Gastroesophageal sphincter (tissue), 4 donors: ENCODE measurements around the gene SFMBT2. TPM values are rescaled to one million over a fixed set of nuclear protein-coding genes. Genes with fewer than 3 reads are reported as not detected.

Experiments
- ATAC-seq: fragments of 150-250 bp; one replicate; pipeline ENCODE4 v1.9.1; 2016; ENCODE audit warnings: mild to moderate bottlenecking, moderate library complexity
- H3K27ac ChIP-seq, 4 donors: fragments of 200-600 bp; sonication (generic) in 3 of 4; 1 replicate in 3 of 4; 2 replicates in 1 of 4; pipeline ENCODE4 v1.5.1; 2016 to 2019
- H3K27me3 ChIP-seq: fragments of 200-600 bp; sonication (generic); one replicate; pipeline ENCODE4 v1.5.1; 2019
- H3K36me3 ChIP-seq, 2 donors: fragments of 200-600 bp; sonication (generic); one replicate each; pipeline ENCODE4 v1.5.1; 2019; ENCODE audit warnings: control low read depth in 1 of 2
- H3K4me1 ChIP-seq, 3 donors: fragments of 200-600 bp; sonication (generic); 1 replicate in 2 of 3; 2 replicates in 1 of 3; pipeline ENCODE4 v1.5.1; 2016 to 2019; ENCODE audit warnings: control low read depth in 2 of 3
- H3K4me3 ChIP-seq, 2 donors: fragments of 200-600 bp; sonication (generic); one replicate each; pipeline ENCODE4 v1.5.1; 2019; ENCODE audit warnings: mild to moderate bottlenecking in 1 of 2, moderate library complexity in 1 of 2
- H3K9me3 ChIP-seq, 3 donors: fragments of 200-600 bp; sonication (generic); one replicate each; pipeline ENCODE4 v1.5.1; 2017 to 2019; ENCODE audit warnings: control low read depth in 2 of 3
- CTCF ChIP-seq, 4 experiments: fragments of 200-600 bp in 2 of 4; fragments of 450-650 bp in 2 of 4; sonication (generic) in 1 of 4; IDR thresholded peaks; one replicate each; pipeline ENCODE4 v1.5.1; 2017 to 2019; ENCODE audit warnings: antibody characterized with exemption in 4 of 4, mild to moderate bottlenecking in 2 of 4, moderate library complexity in 2 of 4
- EP300 ChIP-seq: sonication (generic); formaldehyde crosslinking; IDR thresholded peaks from one replicate; pipeline ENCODE4 v1.6.1; 2017; ENCODE audit warnings: antibody characterized with exemption, mild to moderate bottlenecking
- POLR2A ChIP-seq, 2 donors: fragments of 450-650 bp; IDR thresholded peaks; one replicate each; pipeline ENCODE4 v1.6.1; 2017; ENCODE audit warnings: antibody characterized with exemption in 2 of 2, mild to moderate bottlenecking in 2 of 2, moderate library complexity in 1 of 2
- POLR2AphosphoS5 ChIP-seq: sonication (generic); formaldehyde crosslinking; IDR thresholded peaks from one replicate; pipeline ENCODE4 v1.6.1; 2017; ENCODE audit warnings: antibody characterized with exemption
- WGBS, 2 donors: methylation state at CpG; one replicate each; pipeline ENCODE4 v1.1.5; 2018; ENCODE audit warnings: low coverage in 1 of 2; 5-methylcytosine and 5-hydroxymethylcytosine counted together
- total RNA-seq, 4 donors: library from RNA; depleted of rRNA; stranded (reverse); fragments of >200 nt; gene quantifications; one replicate each; pipeline ENCODE4 v1.1.0, GENCODE V29; 2016

SFMBT2 gene
- total RNA-seq, 4 donors from 2014 or later = 6.9 to 14.3 (median 11.4) TPM

DNA sequence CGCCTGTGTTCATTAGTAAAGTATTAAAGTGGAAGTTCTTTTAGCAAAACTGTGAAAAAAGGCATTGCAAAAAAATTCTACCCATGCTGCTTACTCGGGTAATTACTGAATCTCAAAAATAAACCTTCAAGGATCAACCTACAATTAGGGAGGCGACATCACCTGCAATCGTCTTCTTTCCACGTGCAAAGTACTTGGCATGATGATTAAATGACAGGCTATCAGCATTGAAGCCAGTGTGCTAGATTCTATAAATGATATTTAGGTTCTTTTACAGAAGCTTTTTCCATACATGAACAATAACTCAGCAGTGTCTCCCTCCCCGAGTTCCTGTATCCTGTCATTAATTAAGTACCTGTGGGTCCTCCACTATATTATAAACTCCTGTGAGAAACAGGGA is 105.8 kb downstream of the SFMBT2 start:
- H3K27ac ChIP-seq = no peak overlapping the region
- ATAC-seq = no peak
- no peak overlapping the region for H3K4me3 ChIP-seq
- peaks cover 11 to 50% (median 13%) of the 10 kb centered on the region in 3 donors for H3K4me1 ChIP-seq
- H3K27me3 ChIP-seq = no peaks in the 10 kb centered on the region
- peaks cover 0 to 10% (median 0%) of the 10 kb centered on the region in 3 donors for H3K9me3 ChIP-seq
- 84 to 92% methylated on average over 3 to 6 of the region's 6 CpGs for WGBS, 2 donors
- no peak for TF ChIP-seq EP300
- no peak for TF ChIP-seq CTCF (IDR thresholded peaks at IDR 0.05)
- TF ChIP-seq POLR2AphosphoS5 = no peak
- no peak for TF ChIP-seq POLR2A (IDR thresholded peaks at IDR 0.05)
- no peaks in the 10 kb centered on the region for H3K36me3 ChIP-seq

DNA sequence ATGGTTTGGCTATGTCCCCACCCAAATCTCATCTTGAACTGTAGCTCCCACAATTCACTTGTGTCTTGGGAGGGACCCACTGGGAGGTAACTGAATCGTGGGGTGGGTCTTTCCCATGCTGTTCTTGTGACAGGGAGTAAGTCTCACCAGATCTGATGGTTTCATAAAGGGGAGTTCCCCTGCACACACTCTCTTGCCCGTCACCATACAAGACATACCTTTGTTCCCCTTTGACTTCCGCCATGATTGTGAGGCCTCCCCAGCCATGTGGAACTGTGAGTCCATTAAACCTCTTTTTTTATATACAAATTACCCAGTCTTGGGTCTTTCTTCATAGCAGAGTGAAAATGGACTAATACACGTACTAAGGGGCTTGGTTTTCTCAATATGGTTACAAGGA is 106.7 kb downstream of the SFMBT2 start:
- Histone ChIP-seq H3K4me1 (peaks cover 11 to 52% (median 13%) of the 10 kb centered on the region in 3 donors), H3K27ac (no peak overlapping the region), H3K4me3 (no peak overlapping the region), H3K9me3 (peaks cover 0 to 10% (median 0%) of the 10 kb centered on the region in 3 donors), H3K27me3 (no peaks in the 10 kb centered on the region), H3K36me3 (no peaks in the 10 kb centered on the region)
- TF ChIP-seq EP300 (no peak), POLR2AphosphoS5 (no peak), CTCF (IDR thresholded peaks at IDR 0.05) (no peak), POLR2A (IDR thresholded peaks at IDR 0.05) (no peak)
- 98 to 100% methylated on average over 2 to 4 of the region's 4 CpGs for WGBS, 2 donors
- no peak for ATAC-seq

DNA sequence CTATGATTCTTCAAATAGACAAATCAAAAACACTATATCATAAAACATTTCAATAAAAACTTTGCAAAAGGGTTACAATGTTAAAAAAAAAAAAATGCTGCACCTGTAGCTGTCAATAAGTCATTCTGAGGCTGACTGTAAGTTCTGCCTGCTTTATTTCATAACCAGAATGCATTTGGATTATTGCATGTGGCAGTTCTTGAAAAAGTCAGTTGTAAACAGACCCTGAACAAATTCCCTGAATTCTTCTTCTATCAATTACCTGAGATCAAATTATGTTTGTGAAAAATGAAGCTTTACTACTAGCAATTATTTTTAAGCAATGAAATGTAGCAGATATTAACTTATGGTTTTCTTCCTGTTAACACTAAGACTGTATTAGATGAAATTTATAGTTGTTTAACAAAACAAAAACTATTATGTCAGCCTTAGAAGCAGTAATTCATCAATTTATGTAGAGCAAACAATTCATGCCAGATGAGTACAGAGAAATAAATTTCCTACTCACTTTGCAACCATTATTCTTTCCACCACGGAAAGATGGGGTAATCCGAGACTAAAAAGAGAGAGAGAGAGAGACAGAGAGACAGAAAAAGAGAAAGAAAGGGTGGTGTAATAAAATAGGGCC is 107.8 kb downstream of the SFMBT2 start:
- H3K27ac ChIP-seq = no peak overlapping the region

DNA sequence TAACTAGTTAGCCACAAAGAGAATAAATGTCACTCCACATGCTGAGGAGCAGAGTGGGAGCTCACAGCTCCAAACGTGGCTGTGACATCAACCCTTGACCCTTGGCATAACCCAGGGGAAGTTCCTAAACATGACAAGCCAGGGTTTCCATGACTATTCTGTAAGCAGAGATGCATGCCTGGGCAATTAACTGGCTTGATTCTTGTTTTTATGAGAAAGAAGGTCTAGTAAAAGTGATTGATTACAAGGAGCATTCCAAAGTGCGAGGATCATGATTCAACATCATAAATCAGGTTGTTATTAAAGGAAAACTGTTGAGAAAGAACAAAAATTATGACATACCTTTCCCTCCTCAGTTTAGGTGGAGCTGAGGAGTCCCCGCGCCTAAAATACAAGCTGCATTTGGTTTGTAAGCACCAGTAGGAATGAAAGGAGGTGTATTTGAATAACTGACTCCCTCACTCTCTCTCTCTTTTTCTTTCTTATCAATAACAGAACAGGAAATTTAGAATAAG is 108.4 kb downstream of the SFMBT2 start:
- 24 to 62% methylated on average over 3 to 4 of the region's 4 CpGs for WGBS, 2 donors
- no peak overlapping the region for H3K4me3 ChIP-seq

More for the DNA sequence above, 107.8 kb downstream of the SFMBT2 start:
- Histone ChIP-seq H3K4me3 (no peak overlapping the region), H3K27me3 (no peaks in the 10 kb centered on the region), H3K36me3 (no peaks in the 10 kb centered on the region), H3K9me3 (peaks cover 0 to 8% (median 0%) of the 10 kb centered on the region in 3 donors), H3K4me1 (peaks cover 11 to 52% (median 13%) of the 10 kb centered on the region in 3 donors)
- no peak for TF ChIP-seq POLR2AphosphoS5
- no peak for TF ChIP-seq CTCF (IDR thresholded peaks at IDR 0.05)
- TF ChIP-seq POLR2A (IDR thresholded peaks at IDR 0.05) = no peak
- no peak for TF ChIP-seq EP300
- 21 to 51% methylated on average over 2 of the region's 2 CpGs for whole genome bisulfite sequencing, 2 donors
- ATAC-seq = no peak

DNA sequence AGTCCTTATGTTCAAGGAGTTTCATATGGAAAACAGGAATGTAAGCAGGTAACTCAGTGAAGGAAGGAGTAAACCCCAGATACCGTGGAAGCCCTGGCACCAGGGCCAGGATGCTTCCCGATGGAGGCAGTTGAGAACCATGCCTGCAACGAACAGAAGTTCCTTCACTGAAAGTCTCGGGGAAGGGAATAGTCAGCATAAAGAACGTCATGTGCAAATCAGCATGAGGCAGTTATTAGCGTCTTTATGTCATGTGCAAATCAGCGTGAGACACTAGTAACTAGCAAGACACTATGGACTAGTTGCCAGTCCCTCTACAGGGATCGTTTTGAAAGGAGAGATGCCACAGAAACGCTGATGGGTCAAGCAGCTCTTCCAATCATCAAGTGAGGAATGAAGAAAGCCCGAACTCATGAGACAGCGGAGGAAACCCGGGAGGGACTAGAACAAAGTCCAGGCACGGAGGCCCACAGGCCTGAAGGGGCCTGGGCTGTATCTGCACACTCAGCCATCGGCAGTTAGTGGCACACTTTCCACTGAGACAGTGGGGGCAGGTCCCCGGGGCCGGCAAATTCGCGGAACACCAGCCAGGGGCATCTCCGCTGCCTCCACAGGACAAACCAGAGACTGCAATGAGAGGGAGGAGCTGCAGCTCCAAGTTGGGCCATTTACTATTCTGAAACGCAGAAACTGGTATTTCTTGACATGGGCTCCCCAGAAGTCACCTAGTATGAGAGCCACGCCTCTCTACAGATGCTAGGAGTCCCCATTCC is 109.6 kb downstream of the SFMBT2 start:
- Histone ChIP-seq H3K27me3 (no peaks in the 10 kb centered on the region), H3K4me3 (no peak overlapping the region), H3K27ac (peak overlapping the region in 1 of 4 donors; percentile 18), H3K9me3 (no peaks in the 10 kb centered on the region), H3K36me3 (no peaks in the 10 kb centered on the region), H3K4me1 (peaks cover 11 to 51% (median 13%) of the 10 kb centered on the region in 3 donors)
- ATAC-seq = no peak
- no peak for TF ChIP-seq EP300
- TF ChIP-seq CTCF (IDR thresholded peaks at IDR 0.05) = peak in 1 of 4 experiments; percentile 11
- no peak for TF ChIP-seq POLR2A (IDR thresholded peaks at IDR 0.05)
- TF ChIP-seq POLR2AphosphoS5 = no peak
- 50 to 51% methylated on average over 9 to 14 of the region's 21 CpGs for WGBS, 2 donors

More for the DNA sequence above, 108.4 kb downstream of the SFMBT2 start:
- Histone ChIP-seq H3K4me1 (peaks cover 11 to 52% (median 13%) of the 10 kb centered on the region in 3 donors), H3K36me3 (no peaks in the 10 kb centered on the region), H3K27ac (no peak overlapping the region), H3K27me3 (no peaks in the 10 kb centered on the region), H3K9me3 (peaks cover 0 to 3% (median 0%) of the 10 kb centered on the region in 3 donors)
- ATAC-seq = peak; percentile 54
- peak; percentile 53 for TF ChIP-seq POLR2AphosphoS5
- no peak for TF ChIP-seq POLR2A (IDR thresholded peaks at IDR 0.05)
